ENCODE results near the gene ANKLE2. TPM values are rescaled to one million over a fixed set of nuclear protein-coding genes. Genes with fewer than 3 reads are reported as not detected.

The ANKLE2 gene
- total RNA-seq, 2 donors from 2014 or later = 118 to 160 TPM

DNA sequence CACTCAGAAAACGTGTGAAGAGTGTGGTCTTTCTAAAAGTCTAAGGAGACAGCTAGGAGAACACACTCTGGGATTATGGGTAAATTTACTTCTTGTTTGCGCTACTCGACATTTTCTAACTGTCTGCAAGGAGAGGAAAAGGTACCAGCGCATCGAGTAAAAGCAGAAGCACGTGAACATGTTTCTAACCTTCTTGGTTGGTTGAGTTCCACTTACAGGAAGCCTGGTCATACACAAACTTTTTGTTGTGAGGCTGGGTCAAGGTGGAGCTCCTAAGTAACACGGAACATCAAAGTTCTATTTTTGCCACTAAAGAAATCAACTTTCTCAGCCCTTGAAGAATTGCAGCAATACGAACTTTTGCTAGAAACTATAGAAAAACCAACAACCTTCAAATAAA lies 20.0 kb downstream of the ANKLE2 start:
- H3K9me3 Mint-ChIP-seq = no peaks in the 10 kb centered on the region
- no peak overlapping the region for H3K27ac Mint-ChIP-seq
- no peak for ATAC-seq (replicated peaks)
- no peaks in the 10 kb centered on the region for H3K27me3 Mint-ChIP-seq
- H3K4me3 Mint-ChIP-seq = no peak overlapping the region
- H3K4me1 Mint-ChIP-seq = peaks cover 12% of the 10 kb centered on the region
- peaks cover 100% of the 10 kb centered on the region for H3K36me3 Mint-ChIP-seq (ENCODE audit: low read depth)

DNA sequence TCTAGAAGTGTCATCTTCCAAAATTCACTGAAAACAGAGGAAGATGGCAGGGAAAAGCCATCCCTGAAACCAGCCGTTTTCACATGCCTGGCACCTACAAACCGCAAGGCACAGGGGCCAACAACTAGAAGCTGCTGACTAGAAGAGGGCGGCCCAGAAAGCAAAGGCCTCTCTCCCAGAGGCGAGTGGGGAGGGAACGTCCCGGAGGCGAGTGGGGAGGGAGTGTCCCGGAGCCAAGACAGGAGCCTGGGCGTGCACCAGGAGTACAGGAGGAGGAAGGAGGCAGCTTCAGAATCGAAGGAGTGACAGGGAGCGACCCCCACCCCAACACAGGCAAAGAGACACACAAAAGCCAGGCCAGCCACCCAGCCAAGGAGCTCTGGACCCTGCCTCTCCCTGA lies 21.0 kb downstream of the ANKLE2 start:
- Mint-ChIP-seq H3K36me3 (ENCODE audit: low read depth) (peaks cover 100% of the 10 kb centered on the region), H3K4me1 (peaks cover 12% of the 10 kb centered on the region), H3K4me3 (no peak overlapping the region), H3K27me3 (no peaks in the 10 kb centered on the region), H3K9me3 (no peaks in the 10 kb centered on the region), H3K27ac (no peak overlapping the region)
- no peak for ATAC-seq (replicated peaks)

DNA sequence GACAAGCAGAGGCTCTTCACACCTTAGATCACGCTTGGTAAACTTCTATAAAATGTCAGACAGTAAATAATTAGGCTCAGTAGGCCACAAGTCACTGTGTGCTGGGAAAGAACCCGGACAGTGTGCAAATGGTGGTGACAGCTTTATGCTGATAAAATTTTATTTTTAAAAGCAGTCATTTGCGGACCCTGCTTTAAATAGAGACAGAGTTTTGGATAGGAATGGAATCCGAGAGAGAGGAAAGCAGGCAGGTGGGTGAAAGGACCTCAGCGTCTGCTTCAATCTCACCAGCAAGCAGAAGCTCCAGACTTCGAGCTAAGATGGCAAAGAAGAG lies 21.4 kb downstream of the ANKLE2 start:
- H3K4me3 Mint-ChIP-seq = no peak overlapping the region
- no peaks in the 10 kb centered on the region for H3K27me3 Mint-ChIP-seq
- H3K4me1 Mint-ChIP-seq = peaks cover 12% of the 10 kb centered on the region
- H3K36me3 Mint-ChIP-seq (ENCODE audit: low read depth) = peaks cover 100% of the 10 kb centered on the region
- no peak for ATAC-seq (replicated peaks)
- no peaks in the 10 kb centered on the region for H3K9me3 Mint-ChIP-seq
- no peak overlapping the region for H3K27ac Mint-ChIP-seq

DNA sequence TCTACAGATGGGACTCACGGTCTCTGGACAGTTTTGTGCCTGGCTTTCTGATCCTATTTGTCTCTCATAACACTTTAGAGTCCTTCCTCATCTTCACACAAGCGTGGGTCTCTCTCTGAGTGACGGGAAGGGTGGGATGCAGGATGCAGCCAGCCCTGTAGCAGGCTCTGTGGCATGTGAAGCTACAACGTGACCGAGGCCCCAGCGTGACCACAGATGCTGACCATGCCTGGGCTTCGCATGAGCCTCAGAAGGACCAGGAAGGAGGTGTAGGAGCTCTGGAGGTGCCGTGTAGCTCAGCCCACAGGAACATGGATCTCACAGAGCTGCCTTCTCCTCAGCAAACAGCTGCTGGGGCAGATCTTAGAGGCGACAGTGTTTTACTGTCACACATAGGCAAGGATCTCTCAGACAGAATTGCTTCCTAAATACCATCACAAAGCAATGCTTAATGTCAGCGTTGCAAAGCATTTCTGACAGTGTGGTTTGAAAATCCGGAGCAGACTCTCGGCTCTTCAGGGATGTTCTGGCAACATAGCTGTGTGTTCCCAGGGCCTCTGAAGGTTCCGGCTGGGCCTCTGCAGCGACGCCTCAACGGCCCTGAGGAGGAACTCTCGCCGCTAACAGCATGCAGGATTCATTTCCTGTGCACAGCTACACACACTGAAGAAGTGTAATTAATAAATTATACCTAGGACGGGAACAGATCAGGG lies 21.9 kb downstream of the ANKLE2 start:
- H3K27me3 Mint-ChIP-seq = no peaks in the 10 kb centered on the region
- H3K4me3 Mint-ChIP-seq = no peak overlapping the region
- ATAC-seq (replicated peaks) = no peak
- H3K9me3 Mint-ChIP-seq = no peaks in the 10 kb centered on the region
- H3K36me3 Mint-ChIP-seq (ENCODE audit: low read depth) = peaks cover 100% of the 10 kb centered on the region
- H3K4me1 Mint-ChIP-seq = peaks cover 12% of the 10 kb centered on the region
- H3K27ac Mint-ChIP-seq = no peak overlapping the region

DNA sequence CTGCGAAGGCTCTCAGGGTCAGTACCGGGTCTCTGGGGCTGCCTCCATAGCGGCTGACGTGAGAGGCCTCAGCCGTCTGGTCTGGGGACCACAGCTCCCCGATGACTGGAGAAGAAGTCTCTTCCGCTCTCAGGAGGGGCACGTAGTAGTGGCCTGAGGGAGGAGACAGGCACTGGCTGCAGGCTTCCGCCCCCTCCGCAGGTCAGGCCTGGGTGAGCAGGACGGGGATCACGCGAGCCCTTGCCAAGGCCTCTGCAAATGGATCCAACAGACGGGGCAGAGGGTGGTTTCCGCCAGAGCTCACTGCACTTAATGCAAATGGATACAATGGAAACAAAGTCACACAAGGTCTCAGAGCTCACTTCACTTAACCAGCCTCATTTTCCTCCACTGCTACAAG lies 24.7 kb downstream of the ANKLE2 start:
- no peak overlapping the region for H3K27ac Mint-ChIP-seq
- H3K4me3 Mint-ChIP-seq = no peak overlapping the region
- H3K9me3 Mint-ChIP-seq = no peaks in the 10 kb centered on the region
- peaks cover 100% of the 10 kb centered on the region for H3K36me3 Mint-ChIP-seq (ENCODE audit: low read depth)
- peaks cover 5% of the 10 kb centered on the region for H3K4me1 Mint-ChIP-seq
- H3K27me3 Mint-ChIP-seq = no peaks in the 10 kb centered on the region
- ATAC-seq (replicated peaks) = no peak

DNA sequence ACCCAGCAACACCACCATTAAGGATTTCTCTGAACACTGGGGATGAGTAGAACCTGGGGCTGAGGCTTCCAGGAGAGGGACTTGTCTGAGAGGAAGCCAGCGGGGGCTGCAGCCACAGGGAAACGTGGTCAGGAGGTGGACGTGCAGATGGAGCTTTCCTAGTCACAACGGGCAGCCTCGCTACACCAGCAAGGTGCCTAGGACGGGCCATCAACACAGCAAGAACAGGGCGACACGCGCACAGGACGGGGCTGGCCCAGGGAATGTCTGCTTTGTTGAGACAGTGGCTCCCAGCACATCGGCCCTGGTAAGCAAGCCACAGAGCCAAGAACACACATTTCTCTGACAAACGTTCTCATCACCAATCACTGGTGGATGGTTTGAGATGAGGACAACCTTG lies 25.3 kb downstream of the ANKLE2 start:
- ATAC-seq (replicated peaks) = no peak
- peaks cover 5% of the 10 kb centered on the region for H3K4me1 Mint-ChIP-seq
- H3K27me3 Mint-ChIP-seq = no peaks in the 10 kb centered on the region
- H3K4me3 Mint-ChIP-seq = no peak overlapping the region
- peaks cover 100% of the 10 kb centered on the region for H3K36me3 Mint-ChIP-seq (ENCODE audit: low read depth)
- no peaks in the 10 kb centered on the region for H3K9me3 Mint-ChIP-seq
- H3K27ac Mint-ChIP-seq = no peak overlapping the region

DNA sequence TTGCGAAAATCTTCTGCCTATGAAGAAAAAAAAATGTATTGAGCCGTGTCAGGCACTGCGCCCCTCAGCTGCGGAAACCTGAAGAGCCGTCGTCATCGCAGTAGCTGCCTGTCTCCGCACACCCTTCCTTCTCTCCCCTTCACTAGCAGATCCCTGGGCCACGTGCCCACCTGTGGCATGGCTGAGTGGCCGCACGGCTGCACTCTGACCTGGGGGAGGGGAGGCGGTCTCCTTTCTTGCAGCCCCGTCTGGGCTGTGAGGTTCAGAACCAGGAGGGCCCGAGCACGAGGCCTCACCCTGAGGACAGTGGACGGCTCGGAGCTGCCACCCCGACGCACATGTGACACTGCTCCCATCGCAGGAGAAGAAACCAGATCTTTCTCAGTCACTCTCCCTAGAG lies 26.1 kb downstream of the ANKLE2 start:
- Mint-ChIP-seq H3K36me3 (ENCODE audit: low read depth) (peaks cover 100% of the 10 kb centered on the region), H3K9me3 (no peaks in the 10 kb centered on the region)
- ATAC-seq (replicated peaks) = no peak

DNA sequence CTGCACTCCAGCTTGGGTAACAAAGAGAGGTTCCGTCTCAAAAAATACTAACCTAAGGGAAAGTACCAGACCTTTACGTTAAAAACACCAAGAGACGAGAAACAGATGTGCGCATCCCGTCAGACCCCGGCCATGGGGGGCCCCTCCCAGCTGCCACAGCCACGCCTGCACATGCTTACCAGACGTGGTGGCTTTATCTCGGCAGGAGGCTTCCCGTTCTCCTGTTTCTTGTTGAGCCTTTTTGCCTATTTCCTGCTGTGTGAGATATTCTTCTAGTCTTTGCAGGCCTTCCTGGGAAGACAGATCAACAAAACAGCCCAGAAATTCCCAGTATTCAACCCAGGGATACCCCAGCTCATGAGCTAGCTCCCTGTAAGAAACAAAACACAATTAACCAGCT lies 27.4 kb downstream of the ANKLE2 start:
- H3K36me3 Mint-ChIP-seq (ENCODE audit: low read depth) = peaks cover 100% of the 10 kb centered on the region
- H3K4me1 Mint-ChIP-seq = peaks cover 13% of the 10 kb centered on the region
- no peak for ATAC-seq (replicated peaks)
- H3K4me3 Mint-ChIP-seq = no peak overlapping the region
- H3K27me3 Mint-ChIP-seq = no peaks in the 10 kb centered on the region
- H3K9me3 Mint-ChIP-seq = no peaks in the 10 kb centered on the region
- H3K27ac Mint-ChIP-seq = no peak overlapping the region

More for the DNA sequence above, 26.1 kb downstream of the ANKLE2 start:
- no peaks in the 10 kb centered on the region for H3K27me3 Mint-ChIP-seq
- H3K27ac Mint-ChIP-seq = no peak overlapping the region
- H3K4me1 Mint-ChIP-seq = peaks cover 5% of the 10 kb centered on the region
- no peak overlapping the region for H3K4me3 Mint-ChIP-seq

DNA sequence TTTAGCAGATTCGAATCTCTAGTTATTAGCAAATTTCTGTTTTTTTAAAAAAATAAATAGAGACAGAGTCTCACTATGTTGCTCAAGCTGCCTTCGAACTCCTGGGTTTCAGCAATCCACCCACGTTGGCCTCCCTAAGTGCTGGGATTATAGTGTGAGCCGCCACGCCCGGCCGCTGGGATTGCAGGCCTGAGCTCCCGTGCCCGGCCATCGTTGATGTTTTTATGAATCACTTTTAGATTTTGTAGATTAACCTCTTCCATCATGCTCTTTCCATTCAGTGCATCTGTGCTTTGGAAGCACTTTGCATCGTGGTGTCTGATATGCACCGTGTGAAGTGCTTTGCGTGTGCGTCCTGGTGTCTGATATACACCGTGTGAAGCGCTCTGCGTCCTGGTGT lies 30.1 kb downstream of the ANKLE2 start:
- peaks cover 100% of the 10 kb centered on the region for H3K36me3 Mint-ChIP-seq (ENCODE audit: low read depth)

DNA sequence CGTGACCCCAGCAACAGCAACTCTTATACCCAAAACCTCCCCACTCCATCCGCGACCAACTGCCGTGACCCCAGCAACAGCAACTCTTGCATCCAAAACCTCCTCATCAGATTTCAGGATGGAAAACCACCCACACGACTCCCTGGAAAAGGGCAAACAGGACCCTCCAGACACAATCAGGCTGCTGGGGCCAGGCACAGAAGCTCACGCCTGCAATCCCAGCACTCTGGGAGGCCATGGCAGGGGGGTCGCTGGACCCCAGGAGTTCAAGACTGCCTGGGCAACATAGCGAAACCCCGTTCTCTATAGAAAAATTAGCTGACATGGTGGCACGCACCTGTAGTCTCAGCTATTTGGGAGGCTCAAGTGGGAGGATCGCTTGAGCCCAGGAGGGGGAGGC lies 31.3 kb downstream of the ANKLE2 start:
- no peak for ATAC-seq (replicated peaks)
- H3K36me3 Mint-ChIP-seq (ENCODE audit: low read depth) = peaks cover 100% of the 10 kb centered on the region
- H3K27ac Mint-ChIP-seq = peak overlapping the region; percentile 46
- no peaks in the 10 kb centered on the region for H3K27me3 Mint-ChIP-seq
- H3K4me3 Mint-ChIP-seq = no peak overlapping the region
- peaks cover 13% of the 10 kb centered on the region for H3K4me1 Mint-ChIP-seq
- H3K9me3 Mint-ChIP-seq = no peaks in the 10 kb centered on the region

More for the DNA sequence above, 30.1 kb downstream of the ANKLE2 start:
- Mint-ChIP-seq H3K27me3 (no peaks in the 10 kb centered on the region), H3K4me1 (peaks cover 13% of the 10 kb centered on the region), H3K9me3 (no peaks in the 10 kb centered on the region), H3K27ac (no peak overlapping the region), H3K4me3 (no peak overlapping the region)
- no peak for ATAC-seq (replicated peaks)

DNA sequence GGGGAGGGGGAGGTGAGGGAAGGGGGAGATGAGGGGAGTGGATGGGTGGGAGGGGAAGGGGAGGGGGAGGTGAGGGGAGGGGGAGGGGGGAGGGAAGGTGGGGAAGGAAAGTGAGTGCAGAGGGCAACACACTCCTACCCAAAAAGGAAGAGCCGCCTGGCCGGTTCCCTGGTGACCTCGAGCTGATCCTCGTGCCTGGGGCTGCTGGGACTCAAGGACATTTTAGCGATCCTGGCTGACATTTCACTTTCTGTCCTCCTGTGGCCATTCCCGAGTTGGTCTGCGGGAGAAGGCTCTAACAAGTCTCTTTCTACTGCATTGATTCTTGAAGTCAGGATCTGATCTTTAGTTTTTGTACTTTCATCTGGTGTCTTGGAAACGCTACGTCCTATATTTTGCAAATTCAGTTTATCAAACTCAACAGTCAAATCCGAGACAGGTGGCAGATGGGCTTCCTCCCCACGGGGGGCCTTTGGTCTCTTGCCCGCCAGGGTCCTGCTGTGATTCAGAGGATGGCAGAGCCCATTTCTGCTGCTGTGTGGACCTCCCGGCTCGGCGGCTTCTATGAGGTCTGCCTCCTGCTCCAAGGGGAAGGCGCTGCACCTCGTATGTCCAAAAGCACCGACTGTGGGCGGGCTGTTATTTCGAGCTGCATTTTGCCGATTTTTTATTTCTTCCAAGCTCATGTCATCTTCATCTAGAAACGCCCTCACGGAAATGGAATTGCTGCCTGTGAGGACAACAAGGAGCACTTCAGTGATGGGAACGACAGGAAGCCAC lies 31.9 kb downstream of the ANKLE2 start:
- Mint-ChIP-seq H3K27me3 (no peaks in the 10 kb centered on the region), H3K4me1 (peaks cover 13% of the 10 kb centered on the region), H3K36me3 (ENCODE audit: low read depth) (peaks cover 100% of the 10 kb centered on the region), H3K4me3 (no peak overlapping the region), H3K27ac (peak overlapping the region; percentile 46), H3K9me3 (no peaks in the 10 kb centered on the region)
- ATAC-seq (replicated peaks) = no peak

DNA sequence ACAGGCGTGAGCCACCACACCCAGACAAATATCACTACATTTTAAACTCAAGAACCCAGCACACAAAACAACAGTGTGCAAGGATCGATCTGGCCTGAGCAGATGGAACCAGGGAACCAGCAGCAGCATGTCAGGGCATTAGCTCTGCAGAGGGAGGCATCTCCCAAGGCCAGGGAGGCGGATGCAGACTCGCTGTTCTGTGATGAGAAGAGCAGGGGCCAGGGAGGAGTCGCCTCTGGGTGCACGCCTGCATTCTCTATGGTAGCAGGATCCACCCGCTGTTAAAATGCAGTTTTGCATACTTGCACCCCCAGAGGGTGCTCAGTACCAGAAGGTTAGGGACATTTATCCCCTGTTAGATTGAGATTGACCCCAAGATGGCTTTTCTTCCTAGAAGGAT lies 33.1 kb downstream of the ANKLE2 start:
- no peak for ATAC-seq (replicated peaks)
- Mint-ChIP-seq H3K9me3 (no peaks in the 10 kb centered on the region), H3K4me3 (no peak overlapping the region), H3K36me3 (ENCODE audit: low read depth) (peaks cover 100% of the 10 kb centered on the region), H3K4me1 (peaks cover 13% of the 10 kb centered on the region), H3K27ac (no peak overlapping the region), H3K27me3 (no peaks in the 10 kb centered on the region)

DNA sequence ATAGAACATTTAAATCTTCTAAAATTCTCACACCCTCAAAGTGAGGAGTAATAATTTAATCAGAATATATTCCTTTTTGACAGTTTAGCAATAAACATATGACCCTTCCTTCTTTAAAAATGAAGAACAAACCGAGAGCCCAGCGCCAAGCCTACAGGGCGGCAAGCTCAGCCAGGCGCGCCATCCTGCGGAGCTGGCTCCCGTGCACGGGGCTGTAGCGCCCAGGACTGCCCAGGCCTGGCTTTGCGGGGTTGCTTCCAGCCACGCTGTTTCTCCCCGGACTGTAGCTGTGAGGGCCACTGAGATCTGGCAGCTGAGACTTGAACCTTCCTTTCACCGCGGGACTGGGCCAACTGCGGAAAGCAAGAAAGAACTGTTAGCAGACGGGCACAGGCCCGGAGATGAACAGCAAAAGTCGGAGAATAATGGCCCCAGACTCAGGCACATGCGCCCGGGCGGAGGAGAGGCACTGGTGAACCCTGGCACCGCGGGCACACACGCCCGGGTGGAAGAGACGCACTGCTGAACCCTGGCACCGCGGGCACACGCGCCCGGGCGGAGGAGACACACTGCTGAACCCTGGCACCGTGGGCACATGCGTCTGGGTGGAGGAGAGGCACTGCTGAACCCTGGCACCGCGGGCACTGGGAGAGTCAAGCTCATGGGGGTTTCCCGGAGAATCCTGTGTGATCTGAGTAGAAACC lies 34.4 kb downstream of the ANKLE2 start:
- H3K27ac Mint-ChIP-seq = no peak overlapping the region
- peaks cover 8% of the 10 kb centered on the region for H3K4me1 Mint-ChIP-seq
- no peak for ATAC-seq (replicated peaks)
- H3K36me3 Mint-ChIP-seq (ENCODE audit: low read depth) = peaks cover 100% of the 10 kb centered on the region
- H3K4me3 Mint-ChIP-seq = no peak overlapping the region
- H3K27me3 Mint-ChIP-seq = no peaks in the 10 kb centered on the region
- no peaks in the 10 kb centered on the region for H3K9me3 Mint-ChIP-seq

DNA sequence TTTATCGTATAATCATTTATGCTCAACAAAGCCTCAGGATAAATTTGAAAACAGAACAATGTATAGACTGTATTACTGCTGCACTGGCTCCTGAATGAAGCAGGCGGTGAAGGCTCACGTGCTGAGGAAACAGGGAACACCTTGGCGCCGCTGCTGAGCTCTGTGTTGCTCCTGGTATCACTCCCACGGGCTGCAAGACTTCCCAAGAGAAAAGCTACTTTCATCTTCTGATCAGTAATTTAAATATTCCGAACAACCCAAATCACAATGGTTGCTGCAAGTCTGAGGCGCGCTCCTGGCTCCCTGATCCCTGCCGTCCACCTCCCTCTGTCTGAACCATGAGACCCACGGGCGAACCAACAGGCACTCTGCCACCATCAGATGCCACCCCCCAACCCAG lies 35.2 kb downstream of the ANKLE2 start:
- no peaks in the 10 kb centered on the region for H3K27me3 Mint-ChIP-seq
- no peaks in the 10 kb centered on the region for H3K9me3 Mint-ChIP-seq
- H3K27ac Mint-ChIP-seq = no peak overlapping the region
- peaks cover 8% of the 10 kb centered on the region for H3K4me1 Mint-ChIP-seq
- no peak overlapping the region for H3K4me3 Mint-ChIP-seq
- no peak for ATAC-seq (replicated peaks)
- H3K36me3 Mint-ChIP-seq (ENCODE audit: low read depth) = peaks cover 100% of the 10 kb centered on the region

All from activated T-helper 17 cell treated with anti-CD3 and anti-CD28 coated beads, Interleukin-2, amount 50 U/mL, for 72 hours (primary cell).